Peyer's patch (tissue), 4 donors: ENCODE results near the gene MYO5C.

Experiments used
- POLR2A ChIP-seq, 2 donors: fragments of 450-650 bp; IDR thresholded peaks; one replicate each; pipeline ENCODE4 v1.5.1; 2017; ENCODE audit warnings: antibody characterized with exemption in 2 of 2, mild to moderate bottlenecking in 2 of 2, moderate library complexity in 2 of 2
- TF ChIP-seq, protein P1 (sequence below), 6 experiments: fragments of 450-650 bp in 4 of 6; fragments of 200-600 bp in 2 of 6; sonication (generic) in 1 of 6; IDR thresholded peaks; one replicate each; pipeline ENCODE4 v1.5.1; 2017 to 2019; ENCODE audit warnings: antibody characterized with exemption in 6 of 6, mild to moderate bottlenecking in 3 of 6, moderate library complexity in 1 of 6

DNA sequence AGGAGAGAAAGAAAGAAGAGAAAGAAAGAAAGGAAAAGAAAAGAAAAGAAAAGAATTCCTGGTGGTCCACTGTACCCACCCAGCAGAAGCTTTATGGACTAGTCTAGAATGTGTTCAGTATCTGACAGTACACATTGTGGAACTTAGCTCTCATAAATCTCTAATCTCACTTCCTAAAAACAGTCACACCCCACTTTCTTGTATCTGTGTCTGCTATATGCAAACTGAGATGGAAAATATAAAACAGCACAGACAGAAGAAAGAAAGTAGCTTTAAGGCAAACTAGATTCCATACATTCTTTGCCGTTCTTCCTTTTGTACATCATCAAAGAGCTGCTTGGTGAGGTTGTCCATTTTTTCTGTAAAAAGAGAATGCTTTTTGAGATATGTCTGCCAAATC, 63.3 kb downstream of the MYO5C start:
- TF ChIP-seq, protein P1, sequence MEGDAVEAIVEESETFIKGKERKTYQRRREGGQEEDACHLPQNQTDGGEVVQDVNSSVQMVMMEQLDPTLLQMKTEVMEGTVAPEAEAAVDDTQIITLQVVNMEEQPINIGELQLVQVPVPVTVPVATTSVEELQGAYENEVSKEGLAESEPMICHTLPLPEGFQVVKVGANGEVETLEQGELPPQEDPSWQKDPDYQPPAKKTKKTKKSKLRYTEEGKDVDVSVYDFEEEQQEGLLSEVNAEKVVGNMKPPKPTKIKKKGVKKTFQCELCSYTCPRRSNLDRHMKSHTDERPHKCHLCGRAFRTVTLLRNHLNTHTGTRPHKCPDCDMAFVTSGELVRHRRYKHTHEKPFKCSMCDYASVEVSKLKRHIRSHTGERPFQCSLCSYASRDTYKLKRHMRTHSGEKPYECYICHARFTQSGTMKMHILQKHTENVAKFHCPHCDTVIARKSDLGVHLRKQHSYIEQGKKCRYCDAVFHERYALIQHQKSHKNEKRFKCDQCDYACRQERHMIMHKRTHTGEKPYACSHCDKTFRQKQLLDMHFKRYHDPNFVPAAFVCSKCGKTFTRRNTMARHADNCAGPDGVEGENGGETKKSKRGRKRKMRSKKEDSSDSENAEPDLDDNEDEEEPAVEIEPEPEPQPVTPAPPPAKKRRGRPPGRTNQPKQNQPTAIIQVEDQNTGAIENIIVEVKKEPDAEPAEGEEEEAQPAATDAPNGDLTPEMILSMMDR (IDR thresholded peaks at IDR 0.05) = no peak
- no peak for TF ChIP-seq POLR2A (IDR thresholded peaks at IDR 0.05)
